ENCODE measurements around the gene GALNT9. TPM values are rescaled to one million over a fixed set of nuclear protein-coding genes. Genes with fewer than 3 reads are reported as not detected.

The GALNT9 gene
- total and polyA plus RNA-seq, 12 donors = 0.01 to 0.19 TPM; not detected in 10

DNA sequence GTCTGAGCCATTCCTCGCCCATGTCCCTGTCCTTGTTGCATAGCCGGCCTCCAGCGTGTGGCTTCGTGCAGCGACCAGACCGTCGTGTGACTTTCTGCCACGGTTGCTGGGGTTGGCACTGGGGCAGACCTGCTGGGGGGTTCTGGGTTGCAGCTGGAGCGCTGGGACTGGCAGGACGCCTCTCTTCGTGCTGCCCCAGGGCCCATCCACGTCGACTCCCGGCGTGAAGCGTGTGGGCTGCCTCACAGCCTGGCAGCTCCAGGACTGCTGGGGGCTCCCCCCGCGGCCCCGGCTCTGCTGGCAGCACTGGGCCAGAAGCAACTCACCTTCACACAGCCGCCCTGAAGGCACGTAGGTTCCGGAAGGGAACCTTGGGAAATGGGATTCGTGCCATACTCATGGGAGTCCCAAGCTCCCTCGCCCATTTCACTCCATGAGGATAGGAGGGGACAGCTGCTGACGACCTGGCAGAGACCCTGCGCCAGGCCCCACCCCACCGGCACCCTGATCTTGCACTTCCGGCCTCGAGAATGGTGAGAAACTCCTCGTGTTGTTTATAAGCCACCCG is 51.9 kb downstream of the GALNT9 start:
- DNase-seq = peak in 1 of 2 donors; percentile 5
- ATAC-seq = no peak

DNA sequence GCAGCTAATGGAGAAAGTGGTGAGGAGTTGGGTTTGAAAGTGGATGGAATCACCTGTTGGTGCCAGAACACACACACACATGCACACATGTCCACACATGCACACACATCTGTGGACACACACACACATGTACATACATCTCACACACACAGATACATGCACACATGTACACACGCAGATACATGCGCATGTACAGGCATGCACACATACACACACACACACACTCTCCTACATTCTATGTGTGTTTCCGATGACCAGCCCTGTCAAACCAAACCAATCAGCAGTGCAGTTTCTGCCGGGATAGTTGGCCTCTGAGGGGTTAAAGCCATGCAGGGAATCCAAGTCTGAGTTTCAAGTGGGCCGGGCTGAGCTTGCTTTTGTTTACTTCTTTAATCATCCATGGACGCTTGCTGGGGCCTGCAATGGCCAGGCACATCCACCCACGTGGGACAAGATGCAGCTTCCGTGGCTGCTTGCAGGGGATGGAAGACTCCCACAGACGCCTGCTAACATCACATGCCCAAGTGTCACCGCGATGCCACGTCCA is 52.5 kb downstream of the GALNT9 start:
- intact Hi-C loops (cut with DNase I) = no loop called here
- Histone ChIP-seq H3K9me3 (no peaks in the 10 kb centered on the region), H3K27me3 (peaks cover 10 to 91% (median 86%) of the 10 kb centered on the region in 7 donors), H3K36me3 (no peaks in the 10 kb centered on the region), H3K4me1 (no peaks in the 10 kb centered on the region), H3K4me3 (no peak overlapping the region), H3K27ac (no peak overlapping the region)
- DNase-seq (no peak), ATAC-seq (no peak)
- 50 to 57% methylated on average over 12 of the region's 12 CpGs for WGBS, 2 donors
- no peak for TF ChIP-seq CTCF (IDR thresholded peaks at IDR 0.05)

More for the DNA sequence above, 51.9 kb downstream of the GALNT9 start:
- WGBS, 2 donors = 55 to 62% methylated on average over 31 of the region's 31 CpGs
- peaks cover 10 to 91% (median 87%) of the 10 kb centered on the region in 7 donors for H3K27me3 ChIP-seq
- H3K27ac ChIP-seq = no peak overlapping the region
- H3K4me1 ChIP-seq = no peaks in the 10 kb centered on the region
- intact Hi-C loops (cut with DNase I) = no loop called here
- H3K9me3 ChIP-seq = no peaks in the 10 kb centered on the region
- H3K4me3 ChIP-seq = no peak overlapping the region
- TF ChIP-seq CTCF (IDR thresholded peaks at IDR 0.05) = no peak
- no peaks in the 10 kb centered on the region for H3K36me3 ChIP-seq

DNA sequence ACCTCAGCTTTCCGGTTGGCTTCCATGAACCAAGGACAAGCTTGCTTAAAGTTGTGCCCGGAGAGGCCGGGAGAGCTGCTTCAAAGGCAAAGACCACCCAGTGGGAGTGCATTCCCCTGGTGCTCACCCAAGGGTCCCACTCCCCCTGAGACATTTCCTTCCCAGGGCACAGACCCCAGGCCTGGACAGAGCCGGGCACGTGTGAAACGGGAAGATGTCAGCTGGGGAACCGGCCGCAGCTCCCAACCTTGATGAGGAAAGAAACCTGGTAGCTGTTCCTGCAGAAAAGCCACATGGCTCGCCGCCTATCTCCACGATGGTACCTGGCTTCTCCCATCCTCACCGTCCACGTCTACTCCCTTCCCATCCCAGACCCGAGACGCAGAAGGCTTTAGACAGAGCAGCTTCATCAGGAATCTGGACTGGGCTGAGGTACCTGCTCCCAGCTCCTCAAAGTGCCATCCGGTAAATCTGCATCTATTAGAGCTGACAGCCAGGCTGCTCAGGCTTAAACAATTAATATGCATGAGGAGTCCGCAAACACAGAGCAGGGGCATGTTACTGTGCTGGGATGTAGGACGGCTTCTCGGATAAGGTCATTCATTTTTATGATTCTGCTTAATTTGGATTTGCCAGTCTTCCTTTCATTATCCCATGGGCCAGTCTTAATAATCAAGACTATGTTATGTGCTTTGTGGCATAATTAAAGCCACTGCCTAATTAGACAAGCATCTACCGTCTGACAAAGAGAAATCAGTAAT is 53.1 kb downstream of the GALNT9 start:
- Histone ChIP-seq H3K27me3 (peaks cover 10 to 94% (median 85%) of the 10 kb centered on the region in 7 donors), H3K4me3 (no peak overlapping the region), H3K9me3 (no peaks in the 10 kb centered on the region), H3K27ac (no peak overlapping the region), H3K4me1 (no peaks in the 10 kb centered on the region), H3K36me3 (no peaks in the 10 kb centered on the region)
- intact Hi-C loops (cut with DNase I) = no loop called here
- no peak for TF ChIP-seq CTCF (IDR thresholded peaks at IDR 0.05)
- ATAC-seq (no peak), DNase-seq (no peak)
- WGBS, 2 donors = 86 to 95% methylated on average over 20 of the region's 20 CpGs

GRCh38 chr12:132275631-132276030 is 53.8 kb downstream of the GALNT9 start:
- H3K27me3 ChIP-seq = peaks cover 10 to 94% (median 83%) of the 10 kb centered on the region in 7 donors
- H3K9me3 ChIP-seq = no peaks in the 10 kb centered on the region
- DNase-seq (peak in 1 of 2 donors; percentile 6), ATAC-seq (no peak)
- H3K4me1 ChIP-seq = no peaks in the 10 kb centered on the region
- no peak overlapping the region for H3K27ac ChIP-seq
- whole genome bisulfite sequencing, 2 donors = 94% methylated on average over 18 of the region's 18 CpGs
- TF ChIP-seq CTCF (IDR thresholded peaks at IDR 0.05) = no peak
- H3K36me3 ChIP-seq = no peaks in the 10 kb centered on the region
- intact Hi-C loops (cut with DNase I) = no loop called here
- H3K4me3 ChIP-seq = no peak overlapping the region

All from heart right ventricle (tissue), 16 donors.